HFF-Myc (cell line): Measurements from ENCODE around the gene RB1.

ENCODE experiments used
- DNase-seq: peaks from one replicate; pipeline ENCODE4 v3.0.0-alpha.2; 2011; ENCODE audit warnings: low read depth; ENCODE audit errors: extremely low read depth
- H3K4me3 ChIP-seq: replicated peaks from 2 replicates; pipeline ENCODE4 v1.5.1; 2011; ENCODE audit warnings: low read depth, mild to moderate bottlenecking, control low read depth, low read length
- CTCF ChIP-seq: IDR thresholded peaks from 2 replicates; pipeline ENCODE4 v1.5.1; 2012; ENCODE audit warnings: mild to moderate bottlenecking, low read depth, low read length, control low read depth; ENCODE audit errors: missing control alignments

The RB1 gene

GRCh38 chr13:48263196-48263595 is 40.4 kb upstream of the RB1 start:
- no peak for DNase-seq
- no peak overlapping the region for H3K4me3 ChIP-seq
- no peak for TF ChIP-seq CTCF

- no peak for TF ChIP-seq CTCF
- H3K4me3 ChIP-seq = no peak overlapping the region
- no peak for DNase-seq
These were observed 39.5 kb upstream of the RB1 start for GRCh38 chr13:48264058-48264457.

- no peak for TF ChIP-seq CTCF
- H3K4me3 ChIP-seq = no peak overlapping the region
- DNase-seq = no peak
These were observed 38.2 kb upstream of the RB1 start for GRCh38 chr13:48265217-48265815.

- no peak for DNase-seq
- TF ChIP-seq CTCF = no peak
- H3K4me3 ChIP-seq = no peak overlapping the region
These were observed 37.4 kb upstream of the RB1 start for GRCh38 chr13:48266150-48266549.

- no peak for DNase-seq
- no peak for TF ChIP-seq CTCF
- H3K4me3 ChIP-seq = no peak overlapping the region
These were observed 36.6 kb upstream of the RB1 start for GRCh38 chr13:48266701-48267639.

- no peak overlapping the region for H3K4me3 ChIP-seq
- DNase-seq = no peak
- no peak for TF ChIP-seq CTCF
These were observed 35.5 kb upstream of the RB1 start for GRCh38 chr13:48268019-48268418.
